ENCODE measurements around the gene ARL6.
A peak's percentile ranks its signal among the peaks of the same experiment; 100 is the strongest.
"Not testable (repeated sequence)": the region's sequence is repeated elsewhere in the genome, so short reads cannot be mapped to it uniquely, and the experiment has no call there.

ARL6 gene

DNA sequence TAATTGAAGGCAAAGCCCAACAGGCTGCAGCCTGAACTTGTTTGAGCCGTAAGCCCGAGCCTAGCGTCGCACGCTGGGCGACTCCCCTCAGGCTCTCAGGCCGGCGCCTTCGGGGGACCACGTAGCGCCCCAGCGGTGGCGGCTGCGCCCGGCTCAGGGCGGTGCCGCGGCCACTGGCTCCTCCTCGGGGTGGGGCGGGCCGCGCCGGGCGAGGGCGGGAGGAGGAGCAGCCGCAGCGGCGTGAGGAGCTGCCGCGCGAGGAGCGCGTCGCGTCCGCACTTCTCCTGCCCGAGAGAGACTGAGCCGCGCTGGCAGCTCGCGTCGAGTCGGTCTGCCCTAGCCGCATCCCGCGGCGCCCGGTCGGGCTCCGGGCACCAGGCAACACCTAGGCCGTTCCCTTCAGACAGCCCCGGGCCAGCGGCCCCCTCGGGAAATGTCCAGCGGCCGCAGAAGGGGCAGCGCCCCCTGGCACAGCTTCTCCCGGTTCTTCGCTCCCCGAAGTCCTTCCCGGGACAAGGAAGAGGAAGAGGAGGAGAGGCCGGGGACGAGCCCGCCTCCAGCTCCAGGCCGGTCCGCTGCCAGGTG is 57.3 kb downstream of the ARL6 start, which contains the start of gene CRYBG3:
Gene CRYBG3 (plus strand): TSS at position 238 of the 585 bp plus-strand sequence. CDS start 196 bp downstream, at position 434.
- DNase-seq (ENCODE audit: low spot score), result peak; percentile 68

- DNase-seq (ENCODE audit: low spot score), result peak; percentile 47
Observed at GRCh38 chr3:97822359-97822775, 57.8 kb downstream of the ARL6 start.

DNA sequence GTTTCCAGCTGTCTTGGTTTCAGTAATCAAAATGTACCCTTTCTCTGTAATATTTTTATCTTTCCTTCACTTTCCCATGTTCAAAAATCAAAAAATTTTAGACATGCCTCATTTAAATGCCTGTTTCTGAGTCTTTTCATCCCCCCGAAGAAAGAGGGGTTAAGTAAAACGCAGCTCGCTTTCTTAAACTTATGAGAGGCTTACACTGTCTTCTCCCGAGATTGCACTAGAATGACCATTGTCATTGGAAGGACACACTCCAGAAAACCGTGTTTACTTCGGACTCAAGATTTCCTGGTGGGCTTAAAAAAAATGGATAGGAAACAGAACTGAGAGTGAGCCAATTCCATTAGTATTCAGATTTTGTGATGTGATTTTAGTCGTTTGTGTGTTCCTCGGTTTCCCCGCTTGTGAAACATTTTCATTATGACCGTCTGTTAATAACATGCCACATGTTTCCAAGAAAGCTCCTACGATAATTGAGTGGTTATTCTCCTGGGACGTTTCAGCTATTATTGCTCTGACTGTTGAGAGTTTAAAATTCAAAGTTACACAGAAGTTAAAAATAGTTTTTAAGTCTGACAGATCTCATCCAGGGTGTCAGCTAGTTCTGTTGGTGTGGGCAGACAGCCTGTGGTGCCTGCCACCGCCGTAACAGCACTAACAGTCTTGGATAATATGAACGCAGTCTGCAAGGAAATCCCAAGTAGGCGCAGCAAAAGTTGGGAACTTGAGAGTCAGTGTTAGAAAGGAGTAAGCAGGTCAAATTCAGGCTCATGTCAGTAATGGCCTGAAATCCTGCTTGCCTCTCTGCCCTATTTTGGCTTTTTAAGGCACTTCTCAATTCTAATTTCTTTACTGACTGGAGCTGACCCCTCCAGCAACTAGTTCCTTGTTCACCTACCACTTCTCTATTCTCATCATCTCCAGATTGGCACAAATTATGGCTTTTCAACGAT is 58.8 kb downstream of the ARL6 start:
- DNase-seq (ENCODE audit: low spot score), result no peak

DNA sequence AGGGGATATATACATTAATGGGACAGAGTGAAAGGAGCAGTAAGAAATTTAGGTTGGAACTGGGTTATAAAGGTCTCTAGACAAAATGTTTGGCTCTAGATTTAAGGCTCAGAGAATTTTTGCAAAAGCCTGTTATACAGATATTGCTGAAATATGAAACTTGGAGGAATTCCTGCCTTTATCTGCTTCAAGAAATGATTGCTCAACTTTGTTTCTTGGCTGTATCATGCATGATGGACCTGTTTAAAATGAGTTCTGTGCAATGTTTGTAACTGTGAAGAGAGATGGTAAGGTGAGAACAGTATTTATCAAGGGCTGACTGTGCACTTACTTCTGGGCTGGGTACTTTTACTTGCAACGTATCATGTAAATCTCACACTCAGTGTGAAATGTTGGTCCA is 60.5 kb downstream of the ARL6 start:
- DNase-seq (ENCODE audit: low spot score), result no peak

GRCh38 chr3:97827741-97828471 is 63.3 kb downstream of the ARL6 start:
- DNase-seq (ENCODE audit: low spot score), result no peak

GRCh38 chr3:97829198-97829597 is 64.6 kb downstream of the ARL6 start:
- no peak for DNase-seq (ENCODE audit: low spot score)

- no peak for DNase-seq (ENCODE audit: low spot score)
Observed at GRCh38 chr3:97830638-97831037, 66.1 kb downstream of the ARL6 start.

DNA sequence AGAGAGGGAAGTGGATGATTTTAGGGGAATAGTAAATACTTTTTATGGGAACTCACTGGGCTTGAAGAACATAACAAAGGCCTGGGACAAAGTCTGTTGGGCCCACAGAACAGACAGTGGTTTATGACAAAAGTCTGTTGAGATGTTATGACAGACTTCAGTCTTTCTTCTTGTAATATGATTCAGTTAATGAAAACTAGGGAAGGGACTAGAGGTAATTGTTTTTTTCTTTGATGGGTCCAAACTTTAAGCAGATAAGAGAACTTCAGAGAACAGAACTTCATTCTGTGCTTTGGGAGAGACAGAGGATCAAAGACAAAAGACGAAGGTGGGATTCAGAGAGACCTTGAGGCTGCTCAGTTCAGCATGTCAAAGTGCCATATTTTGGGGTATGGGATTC is 66.6 kb downstream of the ARL6 start:
- DNase-seq (ENCODE audit: low spot score), result no peak

DNA sequence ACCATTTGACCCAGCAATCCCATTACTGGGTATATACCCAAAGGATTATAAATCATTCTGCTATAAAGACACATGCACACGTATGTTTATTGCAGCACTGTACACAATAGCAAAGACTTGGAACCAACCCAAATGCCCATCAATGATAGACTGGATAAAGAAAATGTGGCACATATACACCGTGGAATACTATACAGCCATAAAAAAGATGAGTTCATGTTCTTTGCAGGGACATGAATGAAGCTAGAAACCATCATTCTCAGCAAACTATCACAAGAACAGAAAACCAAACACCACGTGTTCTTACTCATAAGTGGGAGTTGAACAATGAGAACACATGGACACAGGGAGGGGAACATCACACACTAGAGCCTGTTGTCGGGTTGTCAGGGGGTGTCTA is 68.6 kb downstream of the ARL6 start:
- DNase-seq (ENCODE audit: low spot score), result not testable (repeated sequence)

GRCh38 chr3:97835761-97836160 is 71.2 kb downstream of the ARL6 start:
- DNase-seq (ENCODE audit: low spot score), result no peak

DNA sequence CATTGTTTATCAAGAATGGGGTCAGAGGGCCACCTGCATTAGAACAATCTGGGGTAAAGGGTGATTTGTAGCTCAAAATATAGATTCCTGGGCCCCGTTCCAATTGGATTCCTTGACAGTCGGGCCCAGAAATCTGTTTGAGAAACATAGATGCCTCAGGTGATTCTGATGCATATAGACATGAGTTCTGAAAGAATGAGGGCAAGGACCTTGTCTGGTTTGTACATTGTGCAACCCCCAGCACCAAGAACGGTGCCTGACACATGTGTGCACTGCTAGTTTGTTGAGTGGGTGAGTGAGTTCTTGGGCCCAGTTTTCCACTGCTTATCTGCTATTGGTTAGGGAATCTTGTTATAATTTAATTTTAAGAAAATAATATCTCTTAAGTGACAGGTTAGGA is 73.8 kb downstream of the ARL6 start:
- DNase-seq (ENCODE audit: low spot score), result no peak

GRCh38 chr3:97839944-97840343 is 75.4 kb downstream of the ARL6 start:
- DNase-seq (ENCODE audit: low spot score), result no peak

DNA sequence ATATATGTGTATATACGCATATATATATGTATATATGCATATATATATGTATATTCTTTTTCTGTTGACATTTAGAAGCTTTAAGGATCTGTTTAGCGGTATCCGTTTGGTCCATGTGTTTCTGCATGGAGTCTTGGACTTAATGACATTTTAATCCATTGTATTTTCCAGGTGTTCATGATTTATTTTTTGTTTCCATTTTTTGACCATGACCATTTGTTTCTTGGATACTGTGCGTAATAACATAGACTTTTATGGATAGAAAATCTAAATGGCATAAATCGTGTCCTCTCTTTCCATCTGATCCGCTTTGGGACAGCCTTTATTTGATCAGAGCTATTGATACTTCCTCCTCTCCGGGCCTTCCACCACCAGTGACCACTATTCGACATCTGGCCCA is 76.7 kb downstream of the ARL6 start:
- DNase-seq (ENCODE audit: low spot score), result no peak

GRCh38 chr3:97841956-97842355 is 77.4 kb downstream of the ARL6 start:
- DNase-seq (ENCODE audit: low spot score), result no peak

- DNase-seq (ENCODE audit: low spot score), result no peak
Observed at GRCh38 chr3:97848779-97849178, 84.2 kb downstream of the ARL6 start.
